DOHH2 (cell line): ENCODE measurements around the gene TRIM46.

ENCODE experiments used
- EZH2phosphoT487 ChIP-seq: fragments of 200-600 bp; sonication (generic); IDR thresholded peaks from 2 replicates; pipeline ENCODE4 v1.6.1; 2017; ENCODE audit warnings: borderline replicate concordance, mild to moderate bottlenecking, antibody characterized with exemption, low read length, moderate library complexity, mixed read lengths
- TF ChIP-seq, protein P1 (sequence below): fragments of 200-600 bp; sonication (generic); IDR thresholded peaks from one replicate; pipeline ENCODE4 v1.5.1; 2014; ENCODE audit warnings: antibody characterized with exemption, mild to moderate bottlenecking, low read depth, low read length; ENCODE audit not compliant: poor library complexity, severe bottlenecking

DNA sequence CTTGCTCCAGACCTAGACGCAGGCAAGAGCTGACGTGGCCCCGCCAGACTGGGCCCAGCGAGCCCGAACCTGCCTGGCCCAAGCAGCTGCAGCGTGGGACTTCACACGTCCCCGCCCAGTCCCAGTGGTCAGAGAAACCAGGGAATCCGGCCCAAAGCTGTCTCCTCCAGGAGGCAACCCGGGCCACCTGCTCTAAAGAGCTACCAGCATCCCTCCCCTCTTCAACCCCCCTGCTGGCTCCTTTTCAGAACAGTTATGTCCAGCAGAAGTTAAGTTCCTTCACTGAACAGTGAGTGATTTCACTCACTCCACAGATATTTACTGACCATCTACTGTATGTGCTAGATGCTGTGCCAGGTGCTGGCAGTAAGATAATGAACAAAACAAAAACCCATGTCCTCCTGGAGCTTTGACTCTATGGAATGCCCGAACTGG is 48.1 kb upstream of the TRIM46 start:
- TF ChIP-seq, protein P1, sequence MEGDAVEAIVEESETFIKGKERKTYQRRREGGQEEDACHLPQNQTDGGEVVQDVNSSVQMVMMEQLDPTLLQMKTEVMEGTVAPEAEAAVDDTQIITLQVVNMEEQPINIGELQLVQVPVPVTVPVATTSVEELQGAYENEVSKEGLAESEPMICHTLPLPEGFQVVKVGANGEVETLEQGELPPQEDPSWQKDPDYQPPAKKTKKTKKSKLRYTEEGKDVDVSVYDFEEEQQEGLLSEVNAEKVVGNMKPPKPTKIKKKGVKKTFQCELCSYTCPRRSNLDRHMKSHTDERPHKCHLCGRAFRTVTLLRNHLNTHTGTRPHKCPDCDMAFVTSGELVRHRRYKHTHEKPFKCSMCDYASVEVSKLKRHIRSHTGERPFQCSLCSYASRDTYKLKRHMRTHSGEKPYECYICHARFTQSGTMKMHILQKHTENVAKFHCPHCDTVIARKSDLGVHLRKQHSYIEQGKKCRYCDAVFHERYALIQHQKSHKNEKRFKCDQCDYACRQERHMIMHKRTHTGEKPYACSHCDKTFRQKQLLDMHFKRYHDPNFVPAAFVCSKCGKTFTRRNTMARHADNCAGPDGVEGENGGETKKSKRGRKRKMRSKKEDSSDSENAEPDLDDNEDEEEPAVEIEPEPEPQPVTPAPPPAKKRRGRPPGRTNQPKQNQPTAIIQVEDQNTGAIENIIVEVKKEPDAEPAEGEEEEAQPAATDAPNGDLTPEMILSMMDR: no peak
- TF ChIP-seq EZH2phosphoT487: no peak
